ENCODE results near the gene CREBRF. TPM values are rescaled to one million over a fixed set of nuclear protein-coding genes. Genes with fewer than 3 reads are reported as not detected.

CREBRF gene
- total and polyA plus RNA-seq, 2 of the 4 experiments (the other 2 are of a cell fraction) = 3.2 to 16.1 TPM

DNA sequence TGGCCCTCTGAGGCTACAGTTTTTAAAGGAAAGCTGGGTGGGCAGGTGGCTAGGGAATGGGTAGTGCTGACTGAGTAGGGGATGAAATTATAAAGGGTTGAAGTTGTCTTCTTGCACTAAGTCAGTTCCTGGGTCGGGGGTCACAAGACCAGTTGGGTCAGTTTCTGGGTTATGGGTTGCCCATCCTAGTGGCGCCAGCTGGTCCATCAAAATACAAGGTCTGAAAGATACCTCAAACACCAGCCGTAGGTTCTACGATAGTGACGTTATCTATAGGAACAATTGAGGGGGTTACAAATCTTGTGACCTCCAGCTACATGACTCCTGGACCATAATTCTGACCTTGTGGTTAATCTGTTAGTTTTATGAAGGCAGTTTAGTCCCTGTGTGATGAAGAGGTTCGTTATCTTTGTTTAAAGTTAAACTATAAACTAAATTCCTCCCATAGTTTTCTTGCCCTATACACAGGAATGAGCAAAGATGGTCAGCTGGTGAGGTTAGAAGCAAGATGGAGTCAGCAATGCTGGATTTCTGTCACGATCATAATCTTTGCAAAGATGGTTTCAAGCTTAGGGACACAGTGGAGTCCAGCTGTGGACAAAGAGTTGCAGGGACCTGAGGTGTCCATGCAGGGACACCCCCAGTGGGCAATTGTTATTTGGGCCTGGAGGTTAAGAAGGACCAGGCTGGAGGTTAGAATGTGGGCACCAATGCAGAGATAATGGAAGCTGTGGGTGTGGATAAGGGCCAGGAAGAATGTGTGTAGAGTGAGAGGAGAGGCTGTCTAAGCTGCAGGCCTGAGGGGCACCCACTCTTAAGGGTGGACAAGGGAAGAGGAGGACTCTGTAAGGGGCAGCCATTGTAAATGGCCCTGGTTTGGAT, 14.0 kb upstream of the CREBRF start (continued):
- TF ChIP-seq, protein P1, sequence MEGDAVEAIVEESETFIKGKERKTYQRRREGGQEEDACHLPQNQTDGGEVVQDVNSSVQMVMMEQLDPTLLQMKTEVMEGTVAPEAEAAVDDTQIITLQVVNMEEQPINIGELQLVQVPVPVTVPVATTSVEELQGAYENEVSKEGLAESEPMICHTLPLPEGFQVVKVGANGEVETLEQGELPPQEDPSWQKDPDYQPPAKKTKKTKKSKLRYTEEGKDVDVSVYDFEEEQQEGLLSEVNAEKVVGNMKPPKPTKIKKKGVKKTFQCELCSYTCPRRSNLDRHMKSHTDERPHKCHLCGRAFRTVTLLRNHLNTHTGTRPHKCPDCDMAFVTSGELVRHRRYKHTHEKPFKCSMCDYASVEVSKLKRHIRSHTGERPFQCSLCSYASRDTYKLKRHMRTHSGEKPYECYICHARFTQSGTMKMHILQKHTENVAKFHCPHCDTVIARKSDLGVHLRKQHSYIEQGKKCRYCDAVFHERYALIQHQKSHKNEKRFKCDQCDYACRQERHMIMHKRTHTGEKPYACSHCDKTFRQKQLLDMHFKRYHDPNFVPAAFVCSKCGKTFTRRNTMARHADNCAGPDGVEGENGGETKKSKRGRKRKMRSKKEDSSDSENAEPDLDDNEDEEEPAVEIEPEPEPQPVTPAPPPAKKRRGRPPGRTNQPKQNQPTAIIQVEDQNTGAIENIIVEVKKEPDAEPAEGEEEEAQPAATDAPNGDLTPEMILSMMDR (conservative IDR thresholded peaks at IDR 0.05; ENCODE audit: low read depth, low read length) = no peak
- TF ChIP-seq FOS (IDR thresholded peaks at IDR 0.05; ENCODE audit: low read depth, low read length) (0 out of 2 replicates have a peak, but pooled peaks have one; percentile 1), BHLHE40 (IDR thresholded peaks at IDR 0.05; ENCODE audit: low read depth, low read length) (no peak; the same call in 1 of the 2 replicates)

Measured in IMR-90 (cell line).